K562 (cell line): ENCODE measurements around the gene ANKRD24. TPM values are rescaled to one million over a fixed set of nuclear protein-coding genes. Genes with fewer than 3 reads are reported as not detected.

Experiments used
- BMI1 ChIP-seq: fragments of 150-350 bp; IDR thresholded peaks from 2 replicates; pipeline ENCODE4 v1.6.1; 2014; ENCODE audit warnings: low read length
- BRD9 ChIP-seq: fragments of 450-650 bp; IDR thresholded peaks from 2 replicates; pipeline ENCODE4 v1.6.1; 2018; ENCODE audit warnings: low read depth; ENCODE audit not compliant: partially characterized antibody
- CBX1 ChIP-seq: sonication (generic); IDR thresholded peaks from 2 replicates; pipeline ENCODE4 v1.6.1; 2016; ENCODE audit warnings: antibody characterized with exemption, low read depth, mild to moderate bottlenecking
- CBX3 ChIP-seq, 2 experiments: IDR thresholded peaks; 1 replicate in 1 of 2; 2 replicates in 1 of 2; pipeline ENCODE4 v1.6.1; 2012; ENCODE audit warnings: inconsistent platforms in 2 of 2, low read length in 2 of 2, borderline replicate concordance in 1 of 2, control low read depth in 1 of 2
- CHCHD3 ChIP-seq: fragments of 250-450 bp; sonication (Bioruptor Pico); IDR thresholded peaks from 2 replicates; pipeline ENCODE4 v2.1.2; 2022; ENCODE audit warnings: mild to moderate bottlenecking
- EP400 ChIP-seq: fragments of 450-650 bp; IDR thresholded peaks from 2 replicates; pipeline ENCODE4 v1.6.1; 2017; ENCODE audit warnings: antibody characterized with exemption, mild to moderate bottlenecking, moderate library complexity
- FOXK1 ChIP-seq: sonication (generic); formaldehyde crosslinking; IDR thresholded peaks from 2 replicates; pipeline ENCODE4 v1.8.0; 2022; ENCODE audit warnings: missing genetic modification reagents, mild to moderate bottlenecking, borderline replicate concordance
- KLF10 ChIP-seq: fragments of 250-450 bp; sonication (Bioruptor Pico); IDR thresholded peaks from 2 replicates; pipeline ENCODE4 v1.6.1; 2021; ENCODE audit warnings: matching md5 sums
- PRMT5 ChIP-seq: sonication (generic); formaldehyde crosslinking; IDR thresholded peaks from 2 replicates; pipeline ENCODE4 v1.5.0; 2020; ENCODE audit warnings: missing genetic modification reagents
- RBM25 ChIP-seq: fragments of 200-400 bp; formaldehyde crosslinking; IDR thresholded peaks from 2 replicates; pipeline ENCODE4 v1.6.1; 2018; ENCODE audit warnings: low read length, low read depth, moderate library complexity; ENCODE audit not compliant: severe bottlenecking
- RCOR1 ChIP-seq, 2 experiments: IDR thresholded peaks; 2 replicates each; pipeline ENCODE4 v1.6.1; 2012; ENCODE audit warnings: low read depth in 2 of 2, low read length in 2 of 2, borderline replicate concordance in 1 of 2, improper control_type of control experiment in 1 of 2
- SP1 ChIP-seq: sonication (generic); formaldehyde crosslinking; IDR thresholded peaks from 2 replicates; pipeline ENCODE4 v1.8.1; 2022; ENCODE audit warnings: mild to moderate bottlenecking, missing genetic modification reagents
- TBL1XR1 ChIP-seq, 2 experiments: IDR thresholded peaks; 2 replicates each; pipeline ENCODE4 v1.6.1; 2012; ENCODE audit warnings: improper control_type of control experiment in 2 of 2, low read length in 2 of 2, mild to moderate bottlenecking in 1 of 2
- ZNF121 ChIP-seq: sonication (generic); formaldehyde crosslinking; conservative IDR thresholded peaks from 2 replicates; pipeline ENCODE4 v1.8.0; 2022; ENCODE audit warnings: missing genetic modification reagents
- polyA plus RNA-seq, 8 experiments: library from polyadenylated mRNA; depleted of rRNA in 4 of 8; stranded (reverse) in 5 of 8; unstranded in 3 of 8; fragments of >200 nt; fragmentation: Nextera tagmentation in 2 of 8; fragmentation: Illumina TruSeq in 1 of 8; extraction: Ambion mirVana in 2 of 8; extraction: Trizol in 1 of 8; gene quantifications; 2 replicates each; pipeline versions ENCODE4 v1.2.1 to v1.2.3, GENCODE V29; 2011 to 2014; ENCODE audit warnings: inconsistent platforms in 1 of 8, missing spikeins in 1 of 8
- total RNA-seq, 7 experiments: library from RNA; depleted of rRNA in 6 of 7; stranded (reverse); fragments of >200 nt in 6 of 7; fragmentation: Illumina TruSeq in 2 of 7; extraction: Trizol in 2 of 7; gene quantifications; 2 replicates each; pipeline versions ENCODE4 v1.2.1 to v1.2.3, GENCODE V29; 2011 to 2021; ENCODE audit warnings: low replicate concordance in 1 of 7
- TF ChIP-seq, protein P1 (sequence below): sonication (generic); formaldehyde crosslinking; IDR thresholded peaks from 2 replicates; pipeline ENCODE4 v1.5.0; 2020; ENCODE audit warnings: missing genetic modification reagents

The ANKRD24 gene
- total and polyA plus RNA-seq, 9 of the 15 experiments (the other 6 are each of a cell fraction or from before 2014, with no cell fraction given), result 0.07 to 0.12 (median 0.09) TPM; not detected in 5

DNA sequence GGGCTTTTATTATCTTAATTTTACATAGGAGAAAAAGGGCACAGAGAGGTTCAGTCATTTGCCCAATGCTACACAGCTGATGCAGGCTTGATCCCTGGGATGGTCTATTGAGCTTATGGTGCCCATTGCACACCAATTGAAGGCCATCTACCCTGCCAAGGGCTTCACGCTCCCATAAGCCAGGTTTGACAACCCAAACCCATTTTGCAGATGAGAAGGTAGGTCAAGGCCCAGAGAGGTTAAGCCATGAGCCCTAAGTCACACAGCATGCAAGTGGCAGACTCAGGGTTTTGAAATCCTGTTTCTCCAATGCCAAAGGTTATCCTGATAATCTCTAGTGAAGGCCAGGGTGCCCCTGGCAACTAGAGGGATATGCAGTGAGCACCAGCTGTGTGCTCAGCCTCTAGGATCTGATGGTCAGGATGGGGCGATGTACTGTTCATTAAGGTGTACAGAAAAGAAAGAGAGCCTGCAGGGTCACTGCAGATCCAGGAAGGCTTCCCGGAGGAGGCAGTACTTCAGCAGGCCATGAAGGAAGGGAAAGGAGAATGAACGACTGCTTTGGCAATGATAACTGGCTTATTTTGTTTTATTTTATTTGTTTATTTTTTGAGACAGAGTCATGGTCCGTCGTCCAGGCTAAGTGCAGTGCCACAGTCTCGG is 20.9 kb upstream of the ANKRD24 start (continued):
- TF ChIP-seq TBL1XR1 (IDR thresholded peaks at IDR 0.05; ENCODE audit: low read length in 2 of 2) (no peak), ZNF121 (CRISPR knock-in tag) (no peak), CBX3 (IDR thresholded peaks at IDR 0.05; ENCODE audit: borderline replicate concordance in 1 of 2, low read length in 2 of 2) (0 out of 3 replicates have a peak, but pooled peaks of 1 of the 2 experiments have one; percentile 47), FOXK1 (no peak), BMI1 (no peak), CBX1 (peak; percentile 66; the same call in 1 of the 2 replicates), KLF10 (CRISPR knock-in tag) (no peak), BRD9 (peak; percentile 100), SP1 (CRISPR knock-in tag) (no peak), EP400 (no peak), PRMT5 (CRISPR knock-in tag) (no peak), RCOR1 (IDR thresholded peaks at IDR 0.05; ENCODE audit: borderline replicate concordance in 1 of 2, low read depth in 2 of 2, low read length in 2 of 2) (peak in 1 of 2 experiments; percentile 36; a peak in 1 of 4 replicates), RBM25 (peak; percentile 95), CHCHD3 (no peak)
- TF ChIP-seq, protein P1, sequence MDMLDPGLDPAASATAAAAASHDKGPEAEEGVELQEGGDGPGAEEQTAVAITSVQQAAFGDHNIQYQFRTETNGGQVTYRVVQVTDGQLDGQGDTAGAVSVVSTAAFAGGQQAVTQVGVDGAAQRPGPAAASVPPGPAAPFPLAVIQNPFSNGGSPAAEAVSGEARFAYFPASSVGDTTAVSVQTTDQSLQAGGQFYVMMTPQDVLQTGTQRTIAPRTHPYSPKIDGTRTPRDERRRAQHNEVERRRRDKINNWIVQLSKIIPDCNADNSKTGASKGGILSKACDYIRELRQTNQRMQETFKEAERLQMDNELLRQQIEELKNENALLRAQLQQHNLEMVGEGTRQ (CRISPR knock-in tag), result no peak
- TF ChIP-seq, all 486 proteins: peak for 14
